Measurements from ENCODE around the gene TLE3. TPM values are rescaled to one million over a fixed set of nuclear protein-coding genes. Genes with fewer than 3 reads are reported as not detected.

TLE3 gene
- total and polyA plus RNA-seq, 7 experiments from 2014 or later, result 15.2 to 183 (median 117) TPM

DNA sequence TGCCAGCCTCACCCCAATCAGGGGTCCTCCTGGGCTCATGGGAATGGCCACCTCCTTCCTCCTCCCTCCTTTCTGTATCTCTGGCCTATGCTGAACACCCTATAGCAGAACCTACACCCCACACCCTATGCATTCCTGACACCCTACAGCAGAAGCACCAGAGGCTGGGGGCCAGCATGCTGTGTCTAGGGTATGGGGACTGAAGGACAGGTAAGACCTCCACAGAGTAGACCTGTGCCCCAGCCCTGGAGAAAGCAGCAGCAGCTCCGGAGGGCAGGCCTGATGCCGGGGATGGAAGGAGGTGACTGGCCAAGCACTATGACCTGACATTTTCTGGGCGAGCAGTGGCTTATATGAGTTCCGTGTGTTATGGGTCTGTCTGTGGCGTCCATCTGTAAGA is 66.9 kb downstream of the TLE3 start:
- Histone ChIP-seq H3K27me3 (ENCODE audit: control insufficient read depth in 2 of 2, insufficient read depth in 2 of 2, low read length in 2 of 2) (no peaks in the 10 kb centered on the region), H3K4me1 (ENCODE audit: control insufficient read depth in 2 of 2, insufficient read depth in 2 of 2, low read length in 2 of 2) (no peaks in the 10 kb centered on the region), H3K4me3 (ENCODE audit: low read length) (no peak overlapping the region), H3K27ac (ENCODE audit: low read depth, low read length) (no peak overlapping the region), H3K9me3 (ENCODE audit: control insufficient read depth in 2 of 3, low read length in 3 of 3) (no peaks in the 10 kb centered on the region), H3K36me3 (ENCODE audit: control insufficient read depth in 2 of 3, insufficient read depth in 3 of 3, low read length in 3 of 3) (no peaks in the 10 kb centered on the region)
- ChIA-PET POLR2A (no interaction called here), CTCF (interaction anchor here (0.6 kb wide), 1 partner anchor 554 kb away, joined by 4 read pairs; no protein-coding TSS in a partner anchor)
- DNase-seq (no peak), ATAC-seq (no peak)
- H3K27me3 Mint-ChIP-seq, result peaks cover 0 to 7% (median 0%) of the 10 kb centered on the region in 5 donors
- H3K4me1 Mint-ChIP-seq, result peaks cover 0 to 4% (median 0%) of the 10 kb centered on the region in 7 donors
- peaks cover 0 to 5% (median 0%) of the 10 kb centered on the region in 5 donors for H3K36me3 Mint-ChIP-seq
- no peaks in the 10 kb centered on the region for H3K9me3 Mint-ChIP-seq
- intact Hi-C loops (cut with micrococcal nuclease), result no loop called here
- H3K27ac Mint-ChIP-seq, result no peak overlapping the region
- H3K4me3 Mint-ChIP-seq, result no peak overlapping the region

DNA sequence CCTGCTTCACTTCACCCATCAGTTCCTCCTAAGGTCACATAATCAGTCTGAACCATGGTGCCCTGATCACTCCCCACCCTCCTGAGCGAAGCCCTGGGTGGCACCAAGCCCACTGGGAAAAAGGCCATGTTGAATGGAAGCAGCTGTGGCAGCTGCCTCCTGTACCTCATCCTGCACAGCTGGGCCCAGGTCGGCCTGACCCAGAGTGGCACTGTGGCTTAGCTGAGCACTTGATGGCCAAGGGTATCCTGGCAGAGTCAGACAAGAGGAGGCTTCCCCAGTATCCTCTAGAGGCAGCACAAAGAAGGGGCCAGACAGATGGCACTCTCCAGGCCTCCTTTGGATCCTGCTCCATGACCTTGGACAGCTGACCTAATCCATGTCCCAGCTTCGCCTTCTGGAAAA is 68.4 kb downstream of the TLE3 start:
- intact Hi-C loops (cut with micrococcal nuclease), result no loop called here
- H3K9me3 ChIP-seq (ENCODE audit: control insufficient read depth in 2 of 3, low read length in 3 of 3), result no peaks in the 10 kb centered on the region
- POLR2A ChIA-PET, result interaction anchor here (1.0 kb wide), 1 partner anchor 11 kb away, joined by 3 read pairs; no protein-coding TSS in a partner anchor
- Mint-ChIP-seq H3K9me3 (no peaks in the 10 kb centered on the region), H3K36me3 (peaks cover 0 to 5% (median 0%) of the 10 kb centered on the region in 5 donors), H3K27me3 (peaks cover 0 to 17% (median 0%) of the 10 kb centered on the region in 5 donors), H3K4me3 (no peak overlapping the region), H3K4me1 (peaks cover 0 to 2% (median 0%) of the 10 kb centered on the region in 7 donors), H3K27ac (peak overlapping the region in 1 of 9 donors; percentile 74)
- no peak overlapping the region for H3K4me3 ChIP-seq (ENCODE audit: low read length)
- no peaks in the 10 kb centered on the region for H3K36me3 ChIP-seq (ENCODE audit: control insufficient read depth in 2 of 3, insufficient read depth in 3 of 3, low read length in 3 of 3)
- ATAC-seq (no peak), DNase-seq (no peak)
- H3K4me1 ChIP-seq (ENCODE audit: control insufficient read depth in 2 of 2, insufficient read depth in 2 of 2, low read length in 2 of 2), result no peaks in the 10 kb centered on the region
- CTCF ChIA-PET, result no interaction called here
- H3K27ac ChIP-seq (ENCODE audit: low read depth, low read length), result no peak overlapping the region
- no peaks in the 10 kb centered on the region for H3K27me3 ChIP-seq (ENCODE audit: control insufficient read depth in 2 of 2, insufficient read depth in 2 of 2, low read length in 2 of 2)

GRCh38 chr15:70027518-70027917 is 70.2 kb downstream of the TLE3 start:
- no peak overlapping the region for H3K4me3 ChIP-seq (ENCODE audit: low read length)
- Mint-ChIP-seq H3K27me3 (peaks cover 0 to 21% (median 0%) of the 10 kb centered on the region in 5 donors), H3K9me3 (peaks cover 0 to 2% (median 0%) of the 10 kb centered on the region in 11 donors), H3K4me1 (peaks cover 9 to 19% (median 11%) of the 10 kb centered on the region in 7 donors), H3K27ac (no peak overlapping the region), H3K4me3 (no peak overlapping the region), H3K36me3 (peaks cover 0 to 5% (median 3%) of the 10 kb centered on the region in 5 donors)
- no peaks in the 10 kb centered on the region for H3K9me3 ChIP-seq (ENCODE audit: control insufficient read depth in 2 of 3, low read length in 3 of 3)
- H3K27ac ChIP-seq (ENCODE audit: low read depth, low read length), result no peak overlapping the region
- H3K36me3 ChIP-seq (ENCODE audit: control insufficient read depth in 2 of 3, insufficient read depth in 3 of 3, low read length in 3 of 3), result no peaks in the 10 kb centered on the region
- no peaks in the 10 kb centered on the region for H3K27me3 ChIP-seq (ENCODE audit: control insufficient read depth in 2 of 2, insufficient read depth in 2 of 2, low read length in 2 of 2)
- no peak for DNase-seq
- POLR2A ChIA-PET, result no interaction called here
- intact Hi-C loops (cut with micrococcal nuclease), result no loop called here
- no peak for ATAC-seq
- CTCF ChIA-PET, result no interaction called here
- H3K4me1 ChIP-seq (ENCODE audit: control insufficient read depth in 2 of 2, insufficient read depth in 2 of 2, low read length in 2 of 2), result peaks cover 10 to 17% of the 10 kb centered on the region in 2 donors

DNA sequence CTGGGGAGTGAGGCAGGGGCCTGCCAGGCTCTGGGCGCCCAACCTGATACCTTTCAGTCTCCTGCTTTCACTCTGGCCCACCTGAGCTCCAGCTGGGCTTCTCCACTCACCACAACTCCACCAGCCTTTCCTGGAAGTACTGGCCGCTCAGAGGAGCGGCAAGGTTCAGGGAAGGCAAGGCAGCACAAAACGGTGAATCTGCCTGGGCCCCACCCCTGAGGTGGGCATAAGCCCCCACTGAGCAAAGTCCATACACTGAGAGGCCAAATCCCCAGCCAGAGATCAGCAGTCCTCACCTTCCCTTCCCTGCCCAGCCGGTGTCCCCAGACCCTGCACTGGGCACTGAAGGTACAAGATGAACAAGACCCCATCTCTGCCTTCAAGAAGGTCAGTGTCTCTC is 70.7 kb downstream of the TLE3 start:
- CTCF ChIA-PET, result no interaction called here
- DNase-seq, result no peak
- no peak overlapping the region for H3K4me3 ChIP-seq (ENCODE audit: low read length)

GRCh38 chr15:70025413-70026296 is 72.1 kb downstream of the TLE3 start:
- Mint-ChIP-seq H3K9me3 (peaks cover 0 to 3% (median 0%) of the 10 kb centered on the region in 11 donors), H3K4me1 (peaks cover 9 to 26% (median 14%) of the 10 kb centered on the region in 7 donors), H3K36me3 (peaks cover 0 to 4% (median 0%) of the 10 kb centered on the region in 5 donors), H3K27ac (peak overlapping the region in 2 of 9 donors; percentile 25 to 70), H3K4me3 (no peak overlapping the region), H3K27me3 (peaks cover 0 to 26% (median 0%) of the 10 kb centered on the region in 5 donors)
- Histone ChIP-seq H3K4me1 (ENCODE audit: control insufficient read depth in 2 of 2, insufficient read depth in 2 of 2, low read length in 2 of 2) (peaks cover 10 to 17% of the 10 kb centered on the region in 2 donors), H3K9me3 (ENCODE audit: control insufficient read depth in 2 of 3, low read length in 3 of 3) (no peaks in the 10 kb centered on the region), H3K27me3 (ENCODE audit: control insufficient read depth in 2 of 2, insufficient read depth in 2 of 2, low read length in 2 of 2) (no peaks in the 10 kb centered on the region), H3K36me3 (ENCODE audit: control insufficient read depth in 2 of 3, insufficient read depth in 3 of 3, low read length in 3 of 3) (no peaks in the 10 kb centered on the region), H3K4me3 (ENCODE audit: low read length) (no peak overlapping the region), H3K27ac (ENCODE audit: low read depth, low read length) (no peak overlapping the region)
- ChIA-PET POLR2A (no interaction called here), CTCF (no interaction called here)
- ATAC-seq (no peak), DNase-seq (no peak)
- intact Hi-C loops (cut with micrococcal nuclease), result no loop called here

More for the DNA sequence above, 70.7 kb downstream of the TLE3 start:
- no peak overlapping the region for H3K4me3 Mint-ChIP-seq
- peaks cover 0 to 3% (median 0%) of the 10 kb centered on the region in 11 donors for H3K9me3 Mint-ChIP-seq
- peaks cover 10 to 17% of the 10 kb centered on the region in 2 donors for H3K4me1 ChIP-seq (ENCODE audit: control insufficient read depth in 2 of 2, insufficient read depth in 2 of 2, low read length in 2 of 2)
- ATAC-seq, result no peak
- no peak overlapping the region for H3K27ac ChIP-seq (ENCODE audit: low read depth, low read length)
- POLR2A ChIA-PET, result no interaction called here
- H3K27ac Mint-ChIP-seq, result no peak overlapping the region
- peaks cover 0 to 23% (median 0%) of the 10 kb centered on the region in 5 donors for H3K27me3 Mint-ChIP-seq
- peaks cover 9 to 25% (median 14%) of the 10 kb centered on the region in 7 donors for H3K4me1 Mint-ChIP-seq
- intact Hi-C loops (cut with micrococcal nuclease), result no loop called here
- no peaks in the 10 kb centered on the region for H3K36me3 ChIP-seq (ENCODE audit: control insufficient read depth in 2 of 3, insufficient read depth in 3 of 3, low read length in 3 of 3)
- peaks cover 0 to 5% (median 4%) of the 10 kb centered on the region in 5 donors for H3K36me3 Mint-ChIP-seq
- no peaks in the 10 kb centered on the region for H3K9me3 ChIP-seq (ENCODE audit: control insufficient read depth in 2 of 3, low read length in 3 of 3)
- no peaks in the 10 kb centered on the region for H3K27me3 ChIP-seq (ENCODE audit: control insufficient read depth in 2 of 2, insufficient read depth in 2 of 2, low read length in 2 of 2)

GRCh38 chr15:70024521-70024920 is 73.2 kb downstream of the TLE3 start:
- no peak for ATAC-seq
- peaks cover 0 to 28% (median 0%) of the 10 kb centered on the region in 5 donors for H3K27me3 Mint-ChIP-seq
- POLR2A ChIA-PET, result no interaction called here

More at GRCh38 chr15:70024521-70024920, 73.2 kb downstream of the TLE3 start:
- intact Hi-C loops (cut with micrococcal nuclease), result loop anchor here in 1 of 2 donors (5.0 kb wide), 3 partner anchors 307 to 547 kb away; no protein-coding TSS in a partner anchor
- peaks cover 0 to 4% (median 0%) of the 10 kb centered on the region in 5 donors for H3K36me3 Mint-ChIP-seq
- peak overlapping the region in 1 of 9 donors; percentile 46 for H3K27ac Mint-ChIP-seq
- no peak overlapping the region for H3K27ac ChIP-seq (ENCODE audit: low read depth, low read length)
- DNase-seq, result no peak
- CTCF ChIA-PET, result no interaction called here
- H3K9me3 Mint-ChIP-seq, result peaks cover 0 to 3% (median 0%) of the 10 kb centered on the region in 11 donors
- no peaks in the 10 kb centered on the region for H3K27me3 ChIP-seq (ENCODE audit: control insufficient read depth in 2 of 2, insufficient read depth in 2 of 2, low read length in 2 of 2)
- H3K9me3 ChIP-seq (ENCODE audit: control insufficient read depth in 2 of 3, low read length in 3 of 3), result no peaks in the 10 kb centered on the region
- no peaks in the 10 kb centered on the region for H3K36me3 ChIP-seq (ENCODE audit: control insufficient read depth in 2 of 3, insufficient read depth in 3 of 3, low read length in 3 of 3)
- no peak overlapping the region for H3K4me3 ChIP-seq (ENCODE audit: low read length)
- H3K4me3 Mint-ChIP-seq, result no peak overlapping the region
- peaks cover 10 to 17% of the 10 kb centered on the region in 2 donors for H3K4me1 ChIP-seq (ENCODE audit: control insufficient read depth in 2 of 2, insufficient read depth in 2 of 2, low read length in 2 of 2)
- peaks cover 9 to 26% (median 14%) of the 10 kb centered on the region in 7 donors for H3K4me1 Mint-ChIP-seq

Measured in naive thymus-derived CD4-positive, alpha-beta T cell (primary cell).